ENCODE data around the gene PHOX2A. TPM values are rescaled to one million over a fixed set of nuclear protein-coding genes. Genes with fewer than 3 reads are reported as not detected.
A peak's percentile ranks its signal among the peaks of the same experiment; 100 is the strongest.

PHOX2A gene
- total and polyA plus RNA-seq, 11 donors, result not detected

GRCh38 chr11:72237112-72237931, 6.7 kb downstream of the PHOX2A start:
- no peak for TF ChIP-seq POLR2A (IDR thresholded peaks at IDR 0.05)
- TF ChIP-seq, protein P1, sequence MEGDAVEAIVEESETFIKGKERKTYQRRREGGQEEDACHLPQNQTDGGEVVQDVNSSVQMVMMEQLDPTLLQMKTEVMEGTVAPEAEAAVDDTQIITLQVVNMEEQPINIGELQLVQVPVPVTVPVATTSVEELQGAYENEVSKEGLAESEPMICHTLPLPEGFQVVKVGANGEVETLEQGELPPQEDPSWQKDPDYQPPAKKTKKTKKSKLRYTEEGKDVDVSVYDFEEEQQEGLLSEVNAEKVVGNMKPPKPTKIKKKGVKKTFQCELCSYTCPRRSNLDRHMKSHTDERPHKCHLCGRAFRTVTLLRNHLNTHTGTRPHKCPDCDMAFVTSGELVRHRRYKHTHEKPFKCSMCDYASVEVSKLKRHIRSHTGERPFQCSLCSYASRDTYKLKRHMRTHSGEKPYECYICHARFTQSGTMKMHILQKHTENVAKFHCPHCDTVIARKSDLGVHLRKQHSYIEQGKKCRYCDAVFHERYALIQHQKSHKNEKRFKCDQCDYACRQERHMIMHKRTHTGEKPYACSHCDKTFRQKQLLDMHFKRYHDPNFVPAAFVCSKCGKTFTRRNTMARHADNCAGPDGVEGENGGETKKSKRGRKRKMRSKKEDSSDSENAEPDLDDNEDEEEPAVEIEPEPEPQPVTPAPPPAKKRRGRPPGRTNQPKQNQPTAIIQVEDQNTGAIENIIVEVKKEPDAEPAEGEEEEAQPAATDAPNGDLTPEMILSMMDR (IDR thresholded peaks at IDR 0.05), result no peak
- H3K36me3 ChIP-seq, result peaks cover 0 to 61% (median 56%) of the 10 kb centered on the region in 9 donors
- peaks cover 0 to 41% (median 31%) of the 10 kb centered on the region in 12 donors for H3K4me1 ChIP-seq

GRCh38 chr11:72236774-72237111, 7.2 kb downstream of the PHOX2A start:
- TF ChIP-seq, protein P1 (IDR thresholded peaks at IDR 0.05), result no peak
- no peak for TF ChIP-seq POLR2A (IDR thresholded peaks at IDR 0.05)
- no peaks in the 10 kb centered on the region for H3K9me3 ChIP-seq
- peaks cover 0 to 43% (median 31%) of the 10 kb centered on the region in 12 donors for H3K4me1 ChIP-seq
- peaks cover 0 to 66% (median 62%) of the 10 kb centered on the region in 9 donors for H3K36me3 ChIP-seq
- ATAC-seq (no peak), DNase-seq (no peak)
- H3K4me3 ChIP-seq, result no peak overlapping the region
- intact Hi-C loops (cut with DNase I), result loop anchor here in 1 of 10 donors (10.0 kb wide), 1 partner anchor 178 kb away; no protein-coding TSS in a partner anchor
- peak overlapping the region in 1 of 12 donors; percentile 78 for H3K27ac ChIP-seq
- 64 to 83% (median 80%) methylated on average over 2 of the region's 2 CpGs for WGBS, 4 donors
- H3K27me3 ChIP-seq, result peaks cover under 1 to 27% (median 12%) of the 10 kb centered on the region in 9 donors

More at GRCh38 chr11:72237112-72237931, 6.7 kb downstream of the PHOX2A start:
- H3K27ac ChIP-seq, result peak overlapping the region in 1 of 12 donors; percentile 78
- H3K27me3 ChIP-seq, result peaks cover 3 to 32% (median 17%) of the 10 kb centered on the region in 9 donors
- ATAC-seq, result peak in 2 of 4 donors; percentile 1 to 2
- intact Hi-C loops (cut with DNase I), result loop anchor here in 1 of 10 donors (10.0 kb wide), 1 partner anchor 177 kb away; no protein-coding TSS in a partner anchor
- H3K9me3 ChIP-seq, result no peaks in the 10 kb centered on the region
- 81 to 83% (median 82%) methylated on average over 11 to 22 of the region's 22 CpGs for WGBS, 4 donors
- no peak overlapping the region for H3K4me3 ChIP-seq
- DNase-seq, result no peak

GRCh38 chr11:72236083-72236697, 7.8 kb downstream of the PHOX2A start:
- intact Hi-C loops (cut with DNase I), result loop anchor here in 1 of 10 donors (10.0 kb wide), 1 partner anchor 179 kb away; no protein-coding TSS in a partner anchor
- no peak for DNase-seq
- Histone ChIP-seq H3K36me3 (peaks cover 0 to 72% (median 67%) of the 10 kb centered on the region in 9 donors), H3K27me3 (peaks cover 0 to 22% (median 7%) of the 10 kb centered on the region in 9 donors), H3K27ac (peak overlapping the region in 1 of 12 donors; percentile 55), H3K4me1 (peaks cover 0 to 49% (median 31%) of the 10 kb centered on the region in 12 donors), H3K4me3 (no peak overlapping the region), H3K9me3 (no peaks in the 10 kb centered on the region)
- TF ChIP-seq, protein P1 (IDR thresholded peaks at IDR 0.05), result no peak
- no peak for TF ChIP-seq POLR2A (IDR thresholded peaks at IDR 0.05)
- ATAC-seq, result no peak
- 59 to 63% (median 61%) methylated on average over 4 of the region's 4 CpGs for WGBS, 4 donors
